GM12864 (cell line): ENCODE measurements around the gene INSC.

Experiments
- DNase-seq: peaks from one replicate; pipeline ENCODE4 v3.0.0-alpha.2; 2011; ENCODE audit warnings: low read depth
- H3K4me3 ChIP-seq: 2 replicates; pipeline ENCODE4 v1.5.1; 2011; ENCODE audit warnings: mild to moderate bottlenecking, low read depth, low read length, control low read depth
- TF ChIP-seq, protein P1 (sequence below): IDR thresholded peaks from 2 replicates; pipeline ENCODE4 v1.5.1; 2011; ENCODE audit warnings: low read depth, mild to moderate bottlenecking, moderate library complexity, low read length, control low read depth, inconsistent platforms; ENCODE audit errors: missing control alignments

Gene INSC

DNA sequence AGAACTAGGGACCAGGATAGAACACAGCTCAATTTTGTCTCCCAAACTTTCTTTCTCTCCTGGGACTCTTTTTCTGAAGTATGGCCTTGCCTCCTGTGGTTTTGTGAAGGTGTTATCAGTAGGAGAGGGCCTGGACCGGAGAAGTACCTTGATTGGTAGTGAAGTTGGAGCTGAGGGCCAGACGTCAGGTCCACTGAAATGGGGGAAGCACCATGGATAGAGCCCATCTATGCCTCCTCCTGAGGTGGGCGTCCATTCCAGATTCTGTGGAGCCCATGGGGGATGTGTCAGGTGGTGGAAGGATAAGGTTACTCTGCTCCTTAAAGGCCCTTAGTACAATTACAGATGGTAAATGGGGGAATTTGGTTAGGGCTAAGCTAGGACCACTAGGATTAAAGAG is 109.7 kb downstream of the INSC start:
- TF ChIP-seq, protein P1, sequence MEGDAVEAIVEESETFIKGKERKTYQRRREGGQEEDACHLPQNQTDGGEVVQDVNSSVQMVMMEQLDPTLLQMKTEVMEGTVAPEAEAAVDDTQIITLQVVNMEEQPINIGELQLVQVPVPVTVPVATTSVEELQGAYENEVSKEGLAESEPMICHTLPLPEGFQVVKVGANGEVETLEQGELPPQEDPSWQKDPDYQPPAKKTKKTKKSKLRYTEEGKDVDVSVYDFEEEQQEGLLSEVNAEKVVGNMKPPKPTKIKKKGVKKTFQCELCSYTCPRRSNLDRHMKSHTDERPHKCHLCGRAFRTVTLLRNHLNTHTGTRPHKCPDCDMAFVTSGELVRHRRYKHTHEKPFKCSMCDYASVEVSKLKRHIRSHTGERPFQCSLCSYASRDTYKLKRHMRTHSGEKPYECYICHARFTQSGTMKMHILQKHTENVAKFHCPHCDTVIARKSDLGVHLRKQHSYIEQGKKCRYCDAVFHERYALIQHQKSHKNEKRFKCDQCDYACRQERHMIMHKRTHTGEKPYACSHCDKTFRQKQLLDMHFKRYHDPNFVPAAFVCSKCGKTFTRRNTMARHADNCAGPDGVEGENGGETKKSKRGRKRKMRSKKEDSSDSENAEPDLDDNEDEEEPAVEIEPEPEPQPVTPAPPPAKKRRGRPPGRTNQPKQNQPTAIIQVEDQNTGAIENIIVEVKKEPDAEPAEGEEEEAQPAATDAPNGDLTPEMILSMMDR, result no peak
- DNase-seq, result no peak
- no peak overlapping the region for H3K4me3 ChIP-seq

DNA sequence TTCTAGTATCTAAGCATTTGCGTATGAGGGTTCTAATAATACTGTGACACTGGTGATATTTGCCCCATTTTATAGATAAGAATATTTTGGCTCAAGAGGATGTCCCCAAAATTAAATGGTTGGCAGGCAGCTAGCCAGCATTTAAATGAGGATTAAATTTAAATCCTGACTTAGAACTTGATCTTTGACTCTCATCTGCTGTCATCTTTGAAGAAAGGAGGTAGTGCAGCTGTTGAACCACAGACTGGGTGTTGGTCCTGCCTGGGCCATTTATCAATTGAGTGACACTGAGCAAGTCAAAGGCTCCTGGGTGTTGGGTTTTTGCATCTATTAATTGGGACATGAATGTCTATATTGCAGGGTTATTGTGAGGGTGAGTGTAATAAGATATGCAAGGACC is 112.3 kb downstream of the INSC start:
- H3K4me3 ChIP-seq, result no peak overlapping the region
- DNase-seq, result no peak
- TF ChIP-seq, protein P1, result no peak

DNA sequence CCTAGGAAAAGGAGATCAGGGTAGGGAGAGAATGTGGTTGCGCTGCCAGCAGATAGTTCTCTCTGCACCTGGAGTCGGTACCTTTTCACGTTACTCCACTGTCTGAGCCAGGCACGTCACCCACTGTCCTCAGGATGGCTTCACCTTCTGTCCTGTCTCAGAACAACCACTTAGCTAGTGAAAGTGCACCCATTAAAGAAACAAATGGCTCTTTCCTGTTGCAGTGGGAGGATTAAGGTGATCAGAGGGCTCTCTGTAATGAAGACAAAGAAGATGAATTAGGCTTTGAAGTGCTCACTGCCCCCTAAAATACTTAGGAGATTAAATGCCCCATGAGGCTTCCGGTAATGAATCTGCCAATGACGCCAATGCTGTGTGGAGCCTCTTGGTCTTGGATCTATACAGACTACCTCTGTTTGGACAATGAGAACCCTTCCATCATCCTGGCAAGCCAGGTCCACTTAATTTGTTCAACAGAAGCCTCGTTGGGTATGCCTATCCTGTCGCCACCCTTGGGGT is 113.7 kb downstream of the INSC start:
- DNase-seq, result no peak
- TF ChIP-seq, protein P1, result no peak
- no peak overlapping the region for H3K4me3 ChIP-seq

DNA sequence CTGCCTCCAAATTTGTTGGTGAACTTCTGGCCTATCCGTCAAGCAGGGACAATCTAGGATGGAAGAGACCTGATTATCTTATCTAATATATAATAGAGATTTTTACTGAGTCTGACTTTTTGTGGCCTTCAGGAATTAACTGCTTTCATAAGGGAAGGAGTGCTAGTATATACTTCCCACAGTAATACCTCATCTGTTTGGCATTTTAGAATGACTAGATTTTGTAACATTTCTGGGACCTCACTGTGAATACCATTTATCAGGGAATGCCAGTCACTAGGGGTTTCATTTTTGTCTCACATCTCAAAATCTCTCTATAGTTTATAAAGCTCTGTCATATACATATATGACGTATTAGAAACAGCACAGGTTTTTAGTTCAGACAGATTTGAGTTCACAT is 114.3 kb downstream of the INSC start:
- no peak overlapping the region for H3K4me3 ChIP-seq
- DNase-seq, result no peak
- TF ChIP-seq, protein P1, result no peak

DNA sequence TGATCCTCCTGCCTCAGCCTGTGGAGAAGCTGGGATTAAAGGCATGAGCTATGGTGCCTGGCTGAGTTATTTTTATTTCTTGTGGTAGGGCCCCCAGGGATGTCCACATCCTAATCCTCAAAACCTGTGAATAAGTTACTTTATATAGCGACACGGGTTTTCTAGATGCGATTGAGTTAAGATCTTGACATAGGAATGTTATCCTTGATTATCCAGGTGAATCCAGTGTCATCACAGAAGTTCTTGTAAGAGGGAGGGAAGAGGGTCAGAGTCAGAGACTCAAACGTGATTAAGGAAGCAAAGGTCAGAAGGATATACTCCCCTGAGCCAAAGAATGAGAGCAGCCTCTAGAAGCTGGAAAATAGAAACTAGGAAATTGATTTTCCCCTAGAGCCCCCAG is 117.8 kb downstream of the INSC start:
- DNase-seq, result no peak
- H3K4me3 ChIP-seq, result no peak overlapping the region
- TF ChIP-seq, protein P1, result no peak

DNA sequence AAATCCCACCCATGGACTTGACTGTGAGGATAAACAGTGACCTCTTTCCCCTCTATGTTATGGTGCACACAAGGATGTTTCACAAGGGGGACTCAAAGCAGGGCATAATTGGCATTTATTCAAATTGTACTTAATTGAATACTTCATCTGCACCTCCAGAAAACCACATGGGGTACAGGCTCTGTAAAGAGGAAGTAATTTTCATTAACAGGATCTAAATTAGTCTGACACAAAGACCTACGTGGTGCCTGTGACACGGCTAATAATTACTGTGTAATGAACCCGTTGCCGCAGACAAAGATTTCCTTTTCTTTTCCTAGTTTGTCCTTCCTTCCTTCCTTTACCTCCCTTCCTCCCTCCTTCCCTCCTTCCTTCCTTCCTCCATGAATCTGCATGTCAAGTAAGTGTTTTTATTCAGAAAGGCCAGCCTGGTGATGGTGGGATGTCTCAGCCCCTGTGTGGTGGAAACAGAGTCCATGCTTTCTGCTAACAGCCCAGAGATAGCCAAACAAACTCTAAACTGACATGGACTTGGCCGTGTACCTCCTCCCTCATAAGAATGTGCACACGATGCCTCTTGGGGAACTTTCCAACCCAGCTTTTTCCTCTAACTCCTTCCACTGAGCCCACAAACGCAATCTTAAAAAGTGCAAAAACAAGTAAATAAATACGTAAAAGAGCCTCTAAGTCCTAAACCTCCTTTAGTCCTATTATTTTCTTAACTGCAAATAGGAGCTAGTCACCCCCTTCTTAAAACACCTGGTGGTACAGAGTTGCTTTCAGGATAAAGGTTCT is 118.8 kb downstream of the INSC start:
- TF ChIP-seq, protein P1, result no peak

DNA sequence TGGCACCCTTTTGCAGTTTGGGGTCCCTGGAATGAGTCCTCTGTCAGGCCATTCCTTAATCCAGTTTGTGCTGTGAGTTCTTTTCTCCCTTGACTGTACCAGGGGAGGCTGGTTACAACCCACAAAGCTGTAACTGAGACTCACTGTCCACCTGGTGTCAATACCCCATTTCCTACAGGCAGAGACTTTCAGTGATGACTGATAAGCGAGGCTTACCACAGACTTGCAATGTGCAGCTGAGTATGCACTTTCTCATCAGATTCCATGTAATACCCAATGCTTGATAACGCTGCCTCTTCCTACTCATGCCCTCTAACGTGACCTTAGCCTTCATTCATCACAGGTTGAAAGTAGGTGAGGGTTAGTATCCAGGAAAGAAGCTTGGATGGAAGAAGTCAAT is 120.1 kb downstream of the INSC start:
- no peak for DNase-seq
- TF ChIP-seq, protein P1, result no peak
- H3K4me3 ChIP-seq, result no peak overlapping the region

More for the DNA sequence above, 118.8 kb downstream of the INSC start:
- no peak overlapping the region for H3K4me3 ChIP-seq
- DNase-seq, result no peak
